H9 (cell line): ENCODE results near the gene UGT2B15. TPM values are rescaled to one million over a fixed set of nuclear protein-coding genes. Genes with fewer than 3 reads are reported as not detected.

ENCODE experiments used
- DNase-seq: peaks from one replicate; pipeline ENCODE4 v3.0.0-alpha.2; 2017
- H2AFZ ChIP-seq: one replicate; pipeline ENCODE4 v1.6.1; 2013; ENCODE audit warnings: mild to moderate bottlenecking, low read length, control low read depth, moderate library complexity
- H2AK5ac ChIP-seq: 2 replicates; pipeline ENCODE4 v1.6.1; 2013; ENCODE audit warnings: low read length, control low read depth, mixed read lengths; ENCODE audit not compliant: insufficient read length
- H2BK120ac ChIP-seq: one replicate; pipeline ENCODE4 v1.6.1; 2013; ENCODE audit warnings: low read depth, mild to moderate bottlenecking, low read length, control low read depth, inconsistent platforms; ENCODE audit not compliant: poor library complexity, severe bottlenecking
- H2BK12ac ChIP-seq: 2 replicates; pipeline ENCODE4 v1.6.1; 2013; ENCODE audit warnings: low read length, control low read depth, mixed read lengths, low read depth; ENCODE audit not compliant: insufficient read length
- H2BK15ac ChIP-seq: 2 replicates; pipeline ENCODE4 v1.6.1; 2013; ENCODE audit warnings: low read depth, low read length, control low read depth
- H2BK20ac ChIP-seq: one replicate; pipeline ENCODE4 v1.6.1; 2013; ENCODE audit warnings: low read depth, mild to moderate bottlenecking, low read length, control low read depth, inconsistent platforms; ENCODE audit not compliant: poor library complexity, severe bottlenecking
- H2BK5ac ChIP-seq: 2 replicates; pipeline ENCODE4 v1.6.1; 2013; ENCODE audit warnings: low read length, control low read depth, mixed read lengths; ENCODE audit not compliant: insufficient read length
- H3K14ac ChIP-seq: 2 replicates; pipeline ENCODE4 v1.6.1; 2013; ENCODE audit warnings: low read length, control low read depth; ENCODE audit not compliant: insufficient read depth
- H3K18ac ChIP-seq: 2 replicates; pipeline ENCODE4 v1.6.1; 2013; ENCODE audit warnings: low read depth, mild to moderate bottlenecking, mixed read lengths, low read length, control low read depth; ENCODE audit not compliant: insufficient read length
- H3K23ac ChIP-seq: 2 replicates; pipeline ENCODE4 v1.6.1; 2013; ENCODE audit warnings: low read length, control low read depth, mixed read lengths, low read depth; ENCODE audit not compliant: insufficient read length
- H3K23me2 ChIP-seq: 2 replicates; pipeline ENCODE4 v1.6.1; 2013; ENCODE audit warnings: low read depth, mild to moderate bottlenecking, mixed read lengths, low read length, control low read depth; ENCODE audit not compliant: insufficient read length, poor library complexity, severe bottlenecking
- H3K27ac ChIP-seq: 2 replicates; pipeline ENCODE4 v1.5.1; 2013; ENCODE audit warnings: low read length, control low read depth, mixed read lengths, low read depth; ENCODE audit not compliant: insufficient read length
- H3K27me3 ChIP-seq: 2 replicates; pipeline ENCODE4 v1.6.1; 2013; ENCODE audit warnings: low read length, control low read depth, inconsistent platforms; ENCODE audit not compliant: insufficient read depth
- H3K4ac ChIP-seq: 2 replicates; pipeline ENCODE4 v1.6.1; 2013; ENCODE audit warnings: low read depth, mild to moderate bottlenecking, control low read depth, inconsistent platforms, low read length, moderate library complexity
- H3K4me1 ChIP-seq: 2 replicates; pipeline ENCODE4 v1.6.1; 2013; ENCODE audit warnings: low read length, control low read depth, inconsistent platforms; ENCODE audit not compliant: insufficient read depth
- H3K4me2 ChIP-seq: 2 replicates; pipeline ENCODE4 v1.6.1; 2013; ENCODE audit warnings: low read length, control low read depth, mixed read lengths; ENCODE audit not compliant: insufficient read length, insufficient read depth
- H3K56ac ChIP-seq: 2 replicates; pipeline ENCODE4 v1.6.1; 2013; ENCODE audit warnings: low read depth, mild to moderate bottlenecking, mixed read lengths, low read length, control low read depth; ENCODE audit not compliant: insufficient read length
- H3K79me1 ChIP-seq: 2 replicates; pipeline ENCODE4 v1.6.1; 2013; ENCODE audit warnings: low read depth, mild to moderate bottlenecking, moderate library complexity, low read length, control low read depth, inconsistent platforms; ENCODE audit not compliant: insufficient read depth, poor library complexity, severe bottlenecking
- H3K79me2 ChIP-seq: 2 replicates; pipeline ENCODE4 v1.6.1; 2013; ENCODE audit warnings: low read length, control low read depth, inconsistent platforms; ENCODE audit not compliant: insufficient read depth
- H3K9ac ChIP-seq: 2 replicates; pipeline ENCODE4 v1.6.1; 2013; ENCODE audit warnings: low read length, control low read depth, mixed read lengths; ENCODE audit not compliant: insufficient read length; ENCODE audit errors: extremely low read depth
- H3K9me3 ChIP-seq: one replicate; pipeline ENCODE4 v1.6.1; 2013; ENCODE audit warnings: low read depth, low read length, inconsistent platforms; ENCODE audit not compliant: control insufficient read depth
- H3T11ph ChIP-seq: one replicate; pipeline ENCODE4 v1.6.1; 2013; ENCODE audit warnings: mild to moderate bottlenecking, low read length, control low read depth, inconsistent platforms
- H4K20me1 ChIP-seq: one replicate; pipeline ENCODE4 v1.6.1; 2013; ENCODE audit not compliant: control insufficient read depth, insufficient read length, insufficient read depth
- H4K5ac ChIP-seq: 2 replicates; pipeline ENCODE4 v1.6.1; 2013; ENCODE audit warnings: low read depth, mild to moderate bottlenecking, mixed read lengths, low read length, control low read depth; ENCODE audit not compliant: insufficient read length
- H4K8ac ChIP-seq: replicated peaks from 2 replicates; pipeline ENCODE4 v1.6.1; 2013; ENCODE audit warnings: low read length, control low read depth, mixed read lengths, low read depth; ENCODE audit not compliant: insufficient read length
- H4K91ac ChIP-seq: 2 replicates; pipeline ENCODE4 v1.6.1; 2013; ENCODE audit warnings: low read depth, mild to moderate bottlenecking, moderate library complexity, mixed read lengths, low read length, control low read depth; ENCODE audit not compliant: insufficient read length
- H3K27ac Mint-ChIP-seq, 3 experiments: 2 replicates in 2 of 3; 3 replicates in 1 of 3; pipeline ENCODE4 v1.8.0; 2020 to 2021; ENCODE audit warnings: mixed read lengths in 3 of 3, mild to moderate bottlenecking in 1 of 3, moderate library complexity in 1 of 3
- H3K27me3 Mint-ChIP-seq: 2 replicates; pipeline ENCODE4 v1.8.0; 2021; ENCODE audit warnings: low read depth, mild to moderate bottlenecking, moderate library complexity, mixed read lengths
- H3K36me3 Mint-ChIP-seq, 3 experiments: 2 replicates in 2 of 3; 3 replicates in 1 of 3; pipeline ENCODE4 v1.8.0; 2020 to 2021; ENCODE audit warnings: low read depth in 3 of 3, mixed read lengths in 3 of 3; ENCODE audit not compliant: insufficient read depth in 1 of 3
- H3K4me1 Mint-ChIP-seq, 2 experiments: 2 replicates each; pipeline ENCODE4 v1.8.0; 2020; ENCODE audit warnings: mixed read lengths in 2 of 2
- H3K4me3 Mint-ChIP-seq, 2 experiments: 2 replicates in 1 of 2; 3 replicates in 1 of 2; pipeline ENCODE4 v1.8.0; 2020 to 2021; ENCODE audit warnings: mild to moderate bottlenecking in 2 of 2, mixed read lengths in 2 of 2, moderate library complexity in 1 of 2
- H3K9me3 Mint-ChIP-seq, 2 experiments: 2 replicates in 1 of 2; 3 replicates in 1 of 2; pipeline ENCODE4 v1.8.0; 2020; ENCODE audit warnings: mild to moderate bottlenecking in 2 of 2, mixed read lengths in 2 of 2, moderate library complexity in 1 of 2
- WGBS: extraction: QIAGEN DNeasy Blood & Tissue Kit; methylation state at CpG from one replicate; pipeline ENCODE4 v1.1.7; 2013; ENCODE audit warnings: missing lambda C conversion rate, low lambda C conversion rate, mixed read lengths; ENCODE audit not compliant: insufficient read length; ENCODE audit errors: extremely low coverage; 5-methylcytosine and 5-hydroxymethylcytosine counted together
- total RNA-seq: library from RNA; stranded (reverse); gene quantifications from 2 replicates; pipeline ENCODE4 v1.2.1, GENCODE V29; 2021
- TF ChIP-seq, protein P1 (sequence below): fragments of 200-600 bp; sonication (generic); conservative IDR thresholded peaks from 3 replicates; pipeline ENCODE4 v1.8.0; 2021; ENCODE audit warnings: antibody characterized with exemption, mild to moderate bottlenecking

The UGT2B15 gene
- total RNA-seq, 1 experiment from 2014 or later = not detected

DNA sequence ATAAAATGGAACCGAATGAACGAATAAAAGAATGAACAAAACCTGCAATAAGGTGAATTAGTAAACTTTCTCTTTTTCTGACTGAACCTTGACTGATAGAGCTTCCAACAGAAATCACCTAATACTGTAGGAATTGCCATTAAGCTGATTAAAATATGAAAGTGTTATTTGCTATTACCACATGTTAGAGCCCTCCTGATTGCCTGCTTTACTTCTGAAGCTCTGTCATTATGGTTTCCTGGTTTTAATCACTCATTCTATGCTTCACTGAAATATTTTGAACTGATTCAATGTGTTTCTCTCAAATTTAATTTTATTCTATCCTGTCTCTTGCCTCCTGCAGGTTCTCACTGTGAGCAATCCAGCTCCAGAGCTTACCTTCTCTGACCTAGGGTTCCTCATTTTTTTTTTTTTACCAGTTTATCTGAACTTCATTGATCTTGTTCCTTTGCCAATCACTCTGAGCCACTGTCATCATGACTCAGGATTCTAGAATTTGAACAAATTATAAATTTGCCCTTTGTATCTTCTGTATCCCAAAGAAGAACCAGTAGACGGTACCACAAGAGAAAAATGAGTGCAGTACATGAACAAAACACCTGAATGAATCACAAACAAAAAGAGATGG lies 48.1 kb upstream of the UGT2B15 start:
- H3K9ac ChIP-seq = no peak overlapping the region
- Mint-ChIP-seq H3K36me3 (peaks cover 3 to 20% (median 5%) of the 10 kb centered on the region in 3 experiments), H3K9me3 (peaks cover 8 to 18% of the 10 kb centered on the region in 2 experiments; a peak in 3 of 5 replicates), H3K4me3 (no peak overlapping the region), H3K27ac (no peak overlapping the region), H3K4me1 (peaks cover 8% of the 10 kb centered on the region in 2 experiments), H3K27me3 (no peaks in the 10 kb centered on the region)
- no CpG with 5 or more reads among the region's 3 CpGs for WGBS
- no peaks in the 10 kb centered on the region for H3K23me2 ChIP-seq
- no peaks in the 10 kb centered on the region for H3K9me3 ChIP-seq
- H3K14ac ChIP-seq = no peak overlapping the region
- H3K4me2 ChIP-seq = no peak overlapping the region
- no peak overlapping the region for H2BK120ac ChIP-seq
- no peak overlapping the region for H3K23ac ChIP-seq
- no peak overlapping the region for H4K91ac ChIP-seq
- H3K27ac ChIP-seq = no peak overlapping the region
- H2BK5ac ChIP-seq = no peak overlapping the region
- no peak overlapping the region for H2AFZ ChIP-seq
- no peak overlapping the region for H2BK20ac ChIP-seq
- H3K18ac ChIP-seq = no peak overlapping the region
- no peak overlapping the region for H2BK12ac ChIP-seq
- no peaks in the 10 kb centered on the region for H3K79me2 ChIP-seq
- no peaks in the 10 kb centered on the region; the same call in 1 of the 2 replicates for H3K4me1 ChIP-seq
- no peak overlapping the region for H2BK15ac ChIP-seq
- no peak overlapping the region for H2AK5ac ChIP-seq
- TF ChIP-seq, protein P1, sequence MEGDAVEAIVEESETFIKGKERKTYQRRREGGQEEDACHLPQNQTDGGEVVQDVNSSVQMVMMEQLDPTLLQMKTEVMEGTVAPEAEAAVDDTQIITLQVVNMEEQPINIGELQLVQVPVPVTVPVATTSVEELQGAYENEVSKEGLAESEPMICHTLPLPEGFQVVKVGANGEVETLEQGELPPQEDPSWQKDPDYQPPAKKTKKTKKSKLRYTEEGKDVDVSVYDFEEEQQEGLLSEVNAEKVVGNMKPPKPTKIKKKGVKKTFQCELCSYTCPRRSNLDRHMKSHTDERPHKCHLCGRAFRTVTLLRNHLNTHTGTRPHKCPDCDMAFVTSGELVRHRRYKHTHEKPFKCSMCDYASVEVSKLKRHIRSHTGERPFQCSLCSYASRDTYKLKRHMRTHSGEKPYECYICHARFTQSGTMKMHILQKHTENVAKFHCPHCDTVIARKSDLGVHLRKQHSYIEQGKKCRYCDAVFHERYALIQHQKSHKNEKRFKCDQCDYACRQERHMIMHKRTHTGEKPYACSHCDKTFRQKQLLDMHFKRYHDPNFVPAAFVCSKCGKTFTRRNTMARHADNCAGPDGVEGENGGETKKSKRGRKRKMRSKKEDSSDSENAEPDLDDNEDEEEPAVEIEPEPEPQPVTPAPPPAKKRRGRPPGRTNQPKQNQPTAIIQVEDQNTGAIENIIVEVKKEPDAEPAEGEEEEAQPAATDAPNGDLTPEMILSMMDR = no peak
- H3K4ac ChIP-seq = no peak overlapping the region
- no peaks in the 10 kb centered on the region for H3K27me3 ChIP-seq
- no peak overlapping the region for H3K56ac ChIP-seq
- H4K5ac ChIP-seq = no peak overlapping the region
- H3T11ph ChIP-seq = no peak overlapping the region
- no peaks in the 10 kb centered on the region for H4K20me1 ChIP-seq
- H3K79me1 ChIP-seq = no peaks in the 10 kb centered on the region
- H4K8ac ChIP-seq = no peak overlapping the region
- no peak for DNase-seq
